PC-9 (cell line): Measurements from ENCODE around the gene KCTD21. TPM values are rescaled to one million over a fixed set of nuclear protein-coding genes. Genes with fewer than 3 reads are reported as not detected.

Experiments
- BruUV-seq: library from RNA; stranded (reverse); fragments of 400-500 nt; replicated peaks from 2 replicates; lab custom pipeline; 2021; lab: Mats Ljungman, UMichigan
- CTCF ChIA-PET: fragments of 300-600 bp; sonication (Branson Sonifier 250); formaldehyde crosslinking; loops from one replicate; lab custom pipeline; 2022; ENCODE audit warnings: antibody characterized with exemption; lab: Charles Lee
- POLR2A ChIA-PET: fragments of 300-600 bp; sonication (Branson Sonifier 250); formaldehyde crosslinking; loops from one replicate; lab custom pipeline; 2022; ENCODE audit warnings: antibody characterized with exemption; ENCODE audit not compliant: unreplicated experiment; lab: Charles Lee
- DNase-seq, 2 experiments: peaks; one replicate each; pipeline versions ENCODE4 v3.0.0 to v3.0.0-alpha.2; 2015 to 2022; ENCODE audit warnings: mixed read lengths in 1 of 2
- H2AFZ ChIP-seq: fragments of 200-600 bp; sonication (generic); 2 replicates; pipeline ENCODE4 v1.8.1; 2017; ENCODE audit warnings: antibody characterized with exemption
- H3F3A ChIP-seq: fragments of 200-600 bp; sonication (generic); 2 replicates; pipeline ENCODE4 v1.8.1; 2017; ENCODE audit warnings: antibody characterized with exemption, mild to moderate bottlenecking, low read depth; ENCODE audit not compliant: insufficient read depth
- H3K27ac ChIP-seq: fragments of 200-600 bp; sonication (generic); 2 replicates; pipeline ENCODE4 v1.6.1; 2016; ENCODE audit warnings: mixed run types
- H3K27me3 ChIP-seq: fragments of 200-600 bp; sonication (generic); 2 replicates; pipeline ENCODE4 v1.6.1; 2016; ENCODE audit warnings: low read depth, mixed run types; ENCODE audit not compliant: insufficient read depth
- H3K36me3 ChIP-seq: fragments of 200-600 bp; sonication (generic); 2 replicates; pipeline ENCODE4 v1.6.1; 2016; ENCODE audit warnings: low read depth, mixed run types
- H3K4me1 ChIP-seq: fragments of 200-600 bp; sonication (generic); replicated peaks from 2 replicates; pipeline ENCODE4 v1.6.1; 2016; ENCODE audit warnings: mixed run types; ENCODE audit not compliant: insufficient read depth
- H3K4me2 ChIP-seq: fragments of 200-600 bp; sonication (generic); 2 replicates; pipeline ENCODE4 v1.6.1; 2017; ENCODE audit warnings: mixed run types
- H3K4me3 ChIP-seq: fragments of 200-600 bp; sonication (generic); 2 replicates; pipeline ENCODE4 v1.6.1; 2016; ENCODE audit warnings: mixed run types
- H3K79me2 ChIP-seq: fragments of 200-600 bp; sonication (generic); 2 replicates; pipeline ENCODE4 v1.6.1; 2017; ENCODE audit warnings: low read depth, mixed run types
- H3K9me2 ChIP-seq: fragments of 200-600 bp; sonication (generic); 2 replicates; pipeline ENCODE4 v1.8.1; 2017; ENCODE audit warnings: mild to moderate bottlenecking; ENCODE audit not compliant: insufficient read depth
- H3K9me3 ChIP-seq: fragments of 200-600 bp; sonication (generic); 2 replicates; pipeline ENCODE4 v1.8.1; 2016; ENCODE audit warnings: low read depth; ENCODE audit not compliant: insufficient read depth
- H4K20me1 ChIP-seq: fragments of 200-600 bp; sonication (generic); 2 replicates; pipeline ENCODE4 v1.8.1; 2017; ENCODE audit not compliant: insufficient read depth
- CTCF ChIP-seq: fragments of 200-600 bp; sonication (generic); conservative IDR thresholded peaks from 2 replicates; pipeline ENCODE4 v1.6.1; 2017; ENCODE audit warnings: mixed run types, antibody characterized with exemption, mild to moderate bottlenecking, moderate library complexity
- EZH2 ChIP-seq: fragments of 200-600 bp; sonication (generic); IDR thresholded peaks from 2 replicates; pipeline ENCODE4 v1.8.0; 2017; ENCODE audit warnings: antibody characterized with exemption, low read depth
- intact Hi-C: fragments of 100-400 bp; cut with micrococcal nuclease; formaldehyde crosslinking; loops from one replicate; pipeline ENCODE4 v1.10.0; 2022; ENCODE audit not compliant: unreplicated experiment
- total RNA-seq: library from RNA; stranded (reverse); gene quantifications from 2 replicates; pipeline ENCODE4 v1.2.3, GENCODE V29; 2021

The KCTD21 gene
- total RNA-seq, 1 experiment from 2014 or later = 16.5 TPM

GRCh38 chr11:78214331-78215194, 26.1 kb upstream of the KCTD21 start:
- no peak overlapping the region for H3K4me3 ChIP-seq
- no peaks in the 10 kb centered on the region for H3K27me3 ChIP-seq
- H3K9me3 ChIP-seq = no peaks in the 10 kb centered on the region
- no TSS peak for BruUV-seq
- no peak overlapping the region for H3K4me2 ChIP-seq
- CTCF ChIA-PET = no interaction called here
- POLR2A ChIA-PET = no interaction called here
- no peaks in the 10 kb centered on the region for H3K79me2 ChIP-seq
- H3K27ac ChIP-seq = no peak overlapping the region
- no peak for DNase-seq
- H3F3A ChIP-seq = no peaks in the 10 kb centered on the region
- H3K4me1 ChIP-seq = peaks cover 3% of the 10 kb centered on the region; the same call in 1 of the 2 replicates
- no peak overlapping the region for H2AFZ ChIP-seq
- no peaks in the 10 kb centered on the region for H3K9me2 ChIP-seq
- H4K20me1 ChIP-seq = no peaks in the 10 kb centered on the region
- TF ChIP-seq EZH2 = no peak
- TF ChIP-seq CTCF = no peak
- H3K36me3 ChIP-seq = 0 out of 2 replicates have a peak, but pooled peaks cover 3% of the 10 kb centered on the region
- intact Hi-C loops = no loop called here

- Histone ChIP-seq H4K20me1 (no peaks in the 10 kb centered on the region), H3K4me2 (no peak overlapping the region), H3K4me1 (peaks cover 3% of the 10 kb centered on the region; the same call in 1 of the 2 replicates), H3K36me3 (0 out of 2 replicates have a peak, but pooled peaks cover 3% of the 10 kb centered on the region), H3K9me2 (no peaks in the 10 kb centered on the region), H3F3A (no peaks in the 10 kb centered on the region), H3K27me3 (no peaks in the 10 kb centered on the region), H3K9me3 (no peaks in the 10 kb centered on the region), H3K79me2 (no peaks in the 10 kb centered on the region), H2AFZ (no peak overlapping the region), H3K4me3 (no peak overlapping the region), H3K27ac (no peak overlapping the region)
- ChIA-PET CTCF (no interaction called here), POLR2A (no interaction called here)
- TF ChIP-seq CTCF (no peak), EZH2 (no peak)
- BruUV-seq = no TSS peak
- no peak for DNase-seq
- intact Hi-C loops = no loop called here
Observed at GRCh38 chr11:78213526-78214330, 25.3 kb upstream of the KCTD21 start.

GRCh38 chr11:78212586-78213371, 24.4 kb upstream of the KCTD21 start:
- intact Hi-C loops = no loop called here
- POLR2A ChIA-PET = no interaction called here
- H3K9me3 ChIP-seq = no peaks in the 10 kb centered on the region
- TF ChIP-seq CTCF = no peak
- TF ChIP-seq EZH2 = no peak
- no peak overlapping the region for H3K4me3 ChIP-seq
- CTCF ChIA-PET = no interaction called here
- peaks cover 3% of the 10 kb centered on the region; the same call in 1 of the 2 replicates for H3K4me1 ChIP-seq
- 0 out of 2 replicates have a peak, but pooled peaks cover 3% of the 10 kb centered on the region for H3K36me3 ChIP-seq
- no peak overlapping the region for H3K4me2 ChIP-seq
- H3K79me2 ChIP-seq = no peaks in the 10 kb centered on the region
- no peaks in the 10 kb centered on the region for H3K27me3 ChIP-seq
- H3F3A ChIP-seq = no peaks in the 10 kb centered on the region
- DNase-seq = no peak
- no peaks in the 10 kb centered on the region for H3K9me2 ChIP-seq
- H3K27ac ChIP-seq = no peak overlapping the region
- BruUV-seq = no TSS peak
- no peaks in the 10 kb centered on the region for H4K20me1 ChIP-seq
- no peak overlapping the region for H2AFZ ChIP-seq
